NCI-H1105 (cell line): ENCODE results near the gene DOCK2.
A peak's percentile ranks its signal among the peaks of the same experiment; 100 is the strongest.

Experiments used
- DNase-seq: peaks from one replicate; lab custom pipeline; 2025; lab: John Stamatoyannopoulos, UW

The DOCK2 gene

DNA sequence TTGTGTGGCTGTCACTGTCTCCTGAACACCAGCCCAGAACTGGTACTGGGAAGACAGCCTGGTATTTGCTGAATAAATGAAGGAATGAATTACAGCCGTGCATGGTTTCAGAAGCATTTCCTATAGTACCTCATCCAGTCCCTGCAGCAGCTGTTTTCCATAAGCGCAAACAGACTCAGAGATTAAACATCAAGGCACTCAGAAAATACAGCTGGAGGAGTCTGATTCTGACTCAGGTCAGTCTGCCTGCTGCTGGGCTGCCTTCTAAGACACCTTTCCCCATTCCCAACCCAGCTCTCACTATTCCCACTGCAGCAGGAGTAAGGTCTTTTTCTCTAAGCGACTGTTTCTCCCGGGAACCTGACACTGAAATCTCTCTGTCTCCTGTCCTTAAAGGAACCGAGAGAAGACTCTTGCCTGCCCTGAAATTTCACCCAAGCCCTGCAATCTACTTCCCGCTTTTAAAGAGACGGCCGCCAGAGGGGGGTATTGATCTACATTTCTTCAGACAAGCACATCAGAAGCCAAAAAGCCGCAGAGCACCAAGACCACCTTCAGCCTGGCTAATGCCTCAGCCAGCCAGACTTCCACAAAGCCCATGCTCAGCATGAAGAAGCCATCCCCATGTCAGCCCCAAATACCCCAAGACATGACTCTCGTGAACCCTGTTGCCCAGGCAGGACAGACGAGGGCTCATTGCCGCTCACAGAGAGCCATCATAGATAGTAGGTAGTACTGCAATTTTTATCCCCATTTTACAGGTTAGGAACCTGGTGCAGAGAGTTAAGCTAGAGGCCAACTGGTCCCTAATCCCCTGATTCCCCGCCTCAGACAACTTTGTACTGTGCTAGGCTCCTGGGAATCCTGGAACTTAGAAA lies 463.2 kb downstream of the DOCK2 start:
- DNase-seq = peak; percentile 28

DNA sequence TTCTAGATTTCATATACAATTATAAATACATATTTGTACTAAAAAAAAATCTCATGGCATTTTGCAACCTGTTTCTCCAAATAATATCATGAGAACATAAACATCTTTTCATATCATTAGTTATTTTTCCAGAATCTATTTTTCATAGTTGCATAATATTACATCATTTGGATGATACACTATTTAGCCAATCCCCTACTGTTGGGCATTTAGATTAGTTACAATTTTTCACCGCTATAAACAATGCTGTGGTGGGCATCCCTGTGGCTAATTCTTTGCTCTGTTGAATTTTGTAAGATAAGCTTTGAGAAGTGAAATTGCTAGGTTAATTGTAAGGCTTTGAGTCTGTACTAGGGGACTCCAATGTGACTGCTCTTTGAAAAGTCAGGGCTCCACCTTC lies 466.4 kb downstream of the DOCK2 start:
- no peak for DNase-seq

DNA sequence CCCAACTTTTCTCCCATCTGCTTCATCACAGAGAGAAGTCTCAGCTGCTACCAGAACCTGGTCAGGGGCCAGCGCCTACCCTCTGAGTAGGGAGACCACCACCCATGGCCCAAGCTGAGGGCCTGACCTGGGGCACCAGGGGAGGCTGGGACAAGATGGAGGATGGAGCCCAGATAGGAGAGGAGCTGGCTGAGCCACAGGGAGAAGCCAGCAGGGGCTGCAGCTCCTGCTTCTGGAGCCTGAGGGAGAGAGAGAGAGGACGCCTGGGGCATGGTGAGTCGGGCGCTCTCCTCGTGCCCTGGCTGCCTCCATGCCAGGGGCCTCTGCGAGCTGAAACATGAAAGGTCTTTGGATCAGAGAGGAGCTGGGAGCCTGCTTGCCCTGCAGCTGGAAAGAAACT lies 467.2 kb downstream of the DOCK2 start:
- DNase-seq = no peak

DNA sequence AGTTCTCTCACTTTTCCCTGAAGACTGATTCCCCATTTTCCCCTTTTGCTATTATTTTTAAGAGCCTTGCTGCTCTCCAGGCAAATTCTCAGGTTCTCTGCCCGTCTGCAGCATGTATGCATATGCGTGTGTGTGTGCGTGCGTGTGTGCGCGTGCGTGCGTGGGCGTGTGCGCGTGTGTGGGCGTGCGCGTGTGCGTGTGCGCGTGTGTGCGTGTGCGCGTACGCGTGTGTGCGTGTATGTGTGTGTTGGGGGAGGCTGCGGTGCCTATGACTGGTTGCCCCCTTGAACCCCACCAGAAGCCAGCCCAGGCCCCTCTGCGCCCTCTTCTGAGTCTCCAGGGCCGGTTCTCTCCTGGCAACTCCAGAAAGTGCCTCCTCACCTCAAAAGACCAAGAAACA lies 467.6 kb downstream of the DOCK2 start:
- DNase-seq = no peak

DNA sequence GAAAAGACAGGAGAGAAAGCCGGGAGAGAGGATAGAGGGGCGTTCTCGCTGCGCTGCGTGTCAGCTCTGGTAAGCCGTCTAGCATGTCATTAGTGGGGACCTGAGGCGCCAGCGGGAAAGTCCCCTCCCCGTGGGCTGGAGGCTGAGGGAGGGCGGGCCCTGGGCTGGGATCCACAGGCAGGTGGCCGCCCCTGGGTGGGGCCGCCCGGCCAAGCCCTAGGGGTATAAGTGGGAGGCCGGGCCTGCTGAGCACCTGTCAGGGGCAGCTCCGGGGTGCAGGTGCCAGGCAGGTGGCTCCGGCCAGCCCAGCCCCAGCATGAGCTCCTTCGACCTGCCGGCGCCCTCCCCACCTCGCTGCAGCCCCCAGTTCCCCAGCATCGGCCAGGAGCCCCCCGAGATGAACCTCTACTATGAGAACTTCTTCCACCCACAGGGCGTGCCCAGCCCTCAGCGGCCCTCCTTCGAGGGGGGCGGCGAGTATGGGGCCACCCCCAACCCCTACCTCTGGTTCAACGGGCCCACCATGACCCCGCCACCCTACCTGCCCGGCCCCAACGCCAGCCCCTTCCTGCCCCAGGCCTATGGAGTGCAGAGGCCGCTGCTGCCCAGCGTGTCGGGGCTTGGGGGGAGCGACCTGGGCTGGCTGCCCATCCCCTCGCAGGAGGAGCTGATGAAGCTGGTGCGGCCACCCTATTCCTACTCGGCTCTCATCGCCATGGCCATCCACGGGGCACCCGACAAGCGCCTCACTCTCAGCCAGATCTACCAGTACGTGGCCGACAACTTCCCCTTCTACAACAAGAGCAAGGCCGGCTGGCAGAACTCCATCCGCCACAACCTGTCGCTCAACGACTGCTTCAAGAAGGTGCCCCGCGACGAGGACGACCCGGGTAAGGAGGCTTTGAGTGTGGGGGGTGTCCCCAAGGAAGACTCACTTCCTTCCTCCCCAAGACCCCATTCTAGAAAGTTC lies 468.9 kb downstream of the DOCK2 start, which contains the start of gene FOXI1:
FOXI1 (plus strand) TSS at position 256 of the 970 bp plus-strand sequence; CDS start at position 317, 61 bp downstream.
- no peak for DNase-seq

DNA sequence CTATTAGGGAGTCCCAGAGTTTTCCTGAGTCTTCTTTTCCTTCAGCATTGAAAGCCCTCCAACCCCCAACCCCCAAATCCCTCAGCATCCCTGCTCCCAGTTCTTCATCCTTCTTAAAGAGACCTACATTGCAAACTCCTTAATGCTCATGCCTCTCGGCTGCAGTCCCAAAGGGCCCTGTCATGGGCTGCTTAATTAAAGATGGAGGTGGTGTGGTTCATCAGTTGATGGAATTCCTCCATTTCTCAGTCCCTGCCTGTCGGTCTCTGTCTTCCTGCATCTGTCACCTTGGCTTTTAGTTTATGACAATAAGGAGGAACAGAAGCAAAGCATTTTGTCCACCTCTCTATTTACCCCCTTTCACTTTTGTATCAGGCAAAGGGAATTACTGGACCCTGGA lies 470.6 kb downstream of the DOCK2 start:
- DNase-seq = no peak

DNA sequence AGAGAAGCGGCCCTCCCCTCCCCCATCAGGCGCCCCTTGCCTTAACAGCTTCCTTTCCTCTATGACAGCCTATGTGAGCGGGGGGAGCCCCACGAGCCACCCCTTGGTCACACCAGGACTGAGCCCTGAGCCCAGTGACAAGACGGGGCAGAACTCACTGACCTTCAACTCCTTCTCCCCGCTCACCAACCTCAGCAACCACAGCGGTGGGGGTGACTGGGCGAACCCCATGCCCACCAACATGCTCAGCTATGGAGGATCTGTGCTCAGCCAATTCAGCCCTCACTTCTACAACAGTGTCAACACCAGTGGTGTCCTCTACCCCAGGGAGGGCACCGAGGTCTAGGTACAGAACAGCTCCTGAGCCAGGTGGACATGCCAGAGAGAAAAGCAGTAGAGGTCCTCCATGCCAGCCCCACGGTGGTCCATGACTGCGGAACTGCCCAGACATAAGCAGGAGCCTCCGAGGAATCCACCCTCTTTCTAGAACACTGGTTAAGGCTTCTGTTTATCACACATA lies 471.3 kb downstream of the DOCK2 start:
- no peak for DNase-seq

DNA sequence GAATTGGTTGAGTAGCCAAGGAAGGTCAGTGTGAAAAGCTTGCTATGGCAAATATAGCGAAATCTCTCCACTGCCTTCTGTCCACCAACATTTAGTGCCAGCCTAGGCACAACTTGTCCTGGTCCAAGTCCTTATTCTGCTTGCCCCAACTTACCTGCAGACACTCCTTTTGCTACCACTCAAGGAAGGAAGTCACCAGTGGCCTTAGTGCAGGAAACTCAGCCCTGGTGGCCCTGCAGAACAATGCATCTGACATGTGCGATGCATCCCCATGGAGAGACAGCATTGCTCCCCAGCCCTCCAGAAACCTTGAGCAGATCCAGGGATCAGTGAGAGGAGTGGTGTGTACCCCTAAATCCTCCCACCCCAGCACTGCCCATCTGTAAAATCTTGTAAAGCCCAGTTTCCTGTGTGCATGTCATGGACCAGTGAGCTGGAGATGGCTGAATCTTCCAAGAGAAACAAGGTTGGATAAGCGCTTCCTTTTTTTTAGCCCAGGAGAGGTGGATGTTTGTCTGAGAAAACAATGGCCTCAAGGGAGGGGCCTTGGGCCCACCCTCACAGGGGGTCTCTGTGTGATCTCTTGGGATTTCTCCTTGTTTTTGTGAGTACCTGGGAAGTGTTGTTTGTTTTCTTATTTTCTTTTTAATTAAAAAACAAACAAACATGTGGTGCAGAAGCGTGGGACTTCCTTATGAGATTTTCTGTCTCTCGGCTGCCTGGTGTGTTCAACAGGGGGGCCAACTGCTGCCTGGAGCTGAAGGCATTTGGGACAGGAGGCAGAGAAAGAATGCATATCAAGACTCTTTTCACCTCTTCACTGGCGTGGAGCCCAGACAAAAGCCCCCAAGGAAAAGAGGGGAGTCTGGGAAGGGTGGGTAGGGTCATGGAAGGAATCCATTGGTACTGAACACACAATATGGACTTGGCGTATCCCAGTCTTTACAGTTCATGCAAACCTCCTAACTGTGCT lies 472.3 kb downstream of the DOCK2 start:
- DNase-seq = no peak

DNA sequence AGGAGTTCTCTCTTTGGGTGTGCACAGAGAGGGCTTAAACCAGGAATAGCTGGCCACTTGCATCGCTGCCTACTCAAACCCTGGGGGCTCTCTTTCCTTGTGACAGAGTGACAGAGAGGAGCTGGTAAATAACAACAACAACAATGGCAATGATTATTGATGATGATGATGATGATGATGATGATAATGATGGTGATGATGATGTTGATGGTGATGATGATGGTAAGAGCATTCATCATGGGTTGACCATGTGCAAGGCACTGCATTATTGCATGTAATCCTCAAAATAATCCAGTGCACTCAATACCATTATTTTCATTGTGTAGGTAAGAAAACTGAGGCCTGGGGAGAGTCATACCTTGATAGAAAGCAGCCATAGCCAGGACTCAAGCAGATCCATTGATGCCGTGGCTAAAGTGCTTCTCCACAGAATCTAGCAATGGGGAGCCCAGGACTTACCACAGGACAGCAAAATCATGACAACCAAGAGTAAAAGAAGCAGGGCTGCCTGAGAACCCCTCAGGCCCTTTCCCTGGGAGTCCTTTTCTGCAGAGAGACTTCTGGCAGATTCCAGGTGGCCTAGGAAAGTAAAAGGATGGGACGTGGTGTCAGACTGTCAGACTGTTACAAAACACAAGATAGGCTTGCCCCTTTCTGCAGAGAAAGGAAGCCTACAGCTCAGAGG lies 473.5 kb downstream of the DOCK2 start:
- DNase-seq = no peak

DNA sequence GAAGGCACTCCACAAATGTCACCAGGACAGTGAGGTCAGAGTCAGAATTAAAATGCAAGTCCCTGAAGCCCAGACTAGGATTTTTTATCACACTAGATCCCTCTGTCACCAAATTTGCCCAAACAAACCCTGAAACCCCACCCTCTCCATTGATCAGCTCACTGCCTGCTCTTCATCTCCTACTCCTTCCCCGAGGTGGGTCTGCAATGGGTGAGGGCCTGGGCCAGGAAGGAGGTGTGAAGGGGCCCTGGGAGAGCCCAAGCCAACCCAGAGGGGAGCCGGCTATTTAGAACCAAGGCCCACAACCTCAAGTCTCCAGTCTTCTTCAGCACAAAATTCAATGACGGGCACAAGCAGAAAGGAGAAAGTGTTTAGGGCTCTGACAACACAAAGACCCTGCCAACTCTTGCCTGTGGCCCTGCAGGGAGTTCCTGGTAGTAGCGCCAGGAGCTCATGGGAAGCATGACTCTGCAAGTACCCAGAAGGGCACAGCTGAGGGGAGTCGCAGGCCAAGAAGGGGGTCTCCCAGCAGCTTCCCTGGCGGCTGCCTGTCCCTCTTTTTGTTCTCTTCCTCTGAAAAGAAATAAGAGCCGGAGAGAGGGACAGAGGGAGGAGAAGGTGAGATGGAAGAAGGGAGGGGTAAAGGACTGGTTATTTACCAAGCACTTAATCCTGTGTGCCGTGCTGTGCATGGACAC lies 474.2 kb downstream of the DOCK2 start:
- no peak for DNase-seq

DNA sequence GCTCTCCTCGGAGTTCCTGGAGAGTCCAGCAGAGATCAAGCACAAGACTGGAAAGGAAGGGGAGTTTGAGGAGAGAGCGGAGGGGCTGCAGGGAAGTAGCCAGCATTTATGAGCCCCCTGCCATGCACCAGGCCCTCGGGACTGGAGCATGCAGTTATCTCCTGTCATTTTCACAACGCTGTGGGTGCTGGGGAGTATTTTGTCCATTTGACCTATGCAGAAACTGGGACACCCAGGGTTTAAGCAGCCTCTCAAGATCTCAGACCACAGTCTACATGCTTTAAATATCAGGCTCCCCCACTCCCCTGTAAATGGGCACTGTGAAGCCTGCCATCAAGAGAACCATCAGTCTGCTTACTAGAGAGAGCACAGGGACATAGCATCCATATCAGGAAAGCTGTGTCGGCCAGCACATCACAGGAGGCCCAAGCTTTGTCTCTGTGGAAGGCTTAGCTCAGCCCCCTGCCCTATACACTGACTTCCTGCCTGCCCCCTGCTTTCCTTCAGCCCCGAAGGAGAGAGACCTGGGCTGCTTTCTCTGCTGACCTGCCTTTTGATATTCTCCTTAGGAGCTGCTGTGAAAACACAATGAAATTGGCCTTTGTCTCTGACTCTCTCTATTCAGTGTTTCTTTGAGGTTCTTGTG lies 475.9 kb downstream of the DOCK2 start:
- DNase-seq = no peak

DNA sequence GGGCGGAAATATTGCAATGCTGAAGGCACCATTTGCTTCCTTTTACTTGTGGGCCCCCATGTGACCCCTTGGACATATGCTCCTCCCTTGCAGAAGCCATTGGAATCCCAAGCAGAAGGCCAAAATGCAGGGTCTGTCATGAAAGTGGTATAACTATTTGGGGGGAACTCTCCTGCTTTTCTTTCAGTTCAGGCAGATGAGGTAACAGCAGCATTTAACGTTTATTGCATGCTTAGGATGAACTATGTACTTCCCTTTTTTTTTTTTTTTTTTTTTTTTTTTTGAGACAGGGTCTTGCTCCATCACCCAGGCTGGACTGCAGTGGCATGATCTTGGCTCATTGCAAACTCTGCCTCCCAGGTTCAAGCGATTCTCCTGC lies 476.4 kb downstream of the DOCK2 start:
- DNase-seq = no peak

DNA sequence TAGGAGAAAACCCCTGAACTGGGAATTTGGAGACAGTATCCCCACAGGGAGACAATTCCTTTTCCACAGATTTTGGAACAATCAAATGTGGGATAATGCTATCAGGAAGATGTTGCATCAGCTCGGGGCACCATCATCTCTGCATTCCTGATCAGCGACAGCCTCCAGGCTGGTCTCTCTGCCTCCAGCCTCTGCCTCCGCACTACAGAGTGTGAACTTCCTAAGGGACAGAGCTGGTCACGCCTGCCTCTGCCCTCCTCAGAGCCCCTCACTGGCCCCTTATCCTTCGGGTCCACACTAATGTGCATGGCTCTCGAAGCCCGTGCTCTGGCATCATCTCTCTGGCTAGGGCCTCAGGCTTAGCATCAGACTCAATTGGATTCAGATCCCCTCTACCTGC lies 477.2 kb downstream of the DOCK2 start:
- DNase-seq = no peak

DNA sequence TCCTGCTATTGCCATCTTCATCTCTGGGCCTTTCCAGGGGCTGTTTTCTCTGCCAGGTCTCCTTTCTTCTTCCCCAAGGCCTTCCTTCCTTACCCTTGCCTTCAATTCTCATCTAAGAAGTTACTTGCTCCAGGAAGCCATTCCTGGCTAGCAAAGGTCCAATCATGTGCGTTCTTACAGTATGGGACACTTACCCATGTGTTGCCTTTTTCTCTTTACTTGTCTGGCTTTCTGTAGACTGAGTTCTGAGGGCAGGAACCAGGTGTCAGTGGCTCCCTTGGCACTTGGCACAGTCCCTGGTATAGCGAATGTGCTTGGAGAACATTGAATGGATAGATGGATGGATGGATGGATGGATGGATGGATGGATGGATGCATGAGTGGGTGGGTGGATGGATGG lies 478.9 kb downstream of the DOCK2 start:
- no peak for DNase-seq

DNA sequence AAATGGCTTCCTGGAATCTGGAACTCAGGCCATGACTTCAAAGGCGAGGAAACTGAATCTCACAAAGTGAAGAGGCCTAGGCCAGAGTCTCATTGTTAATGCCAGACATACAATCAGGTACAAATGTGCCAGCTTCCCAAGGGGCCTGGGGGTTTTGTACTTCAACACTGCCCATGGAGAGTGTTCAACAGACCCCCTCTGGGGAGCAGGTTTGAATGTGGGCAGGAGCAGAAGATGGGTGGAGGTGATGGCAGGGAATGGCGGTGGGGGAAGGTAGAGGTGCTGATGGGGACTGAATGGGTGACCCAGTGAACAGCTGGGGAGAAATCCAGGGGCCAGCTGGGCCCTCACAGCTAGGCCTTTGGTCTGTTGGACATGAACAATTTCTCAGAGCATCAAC lies 480.7 kb downstream of the DOCK2 start:
- DNase-seq = no peak

DNA sequence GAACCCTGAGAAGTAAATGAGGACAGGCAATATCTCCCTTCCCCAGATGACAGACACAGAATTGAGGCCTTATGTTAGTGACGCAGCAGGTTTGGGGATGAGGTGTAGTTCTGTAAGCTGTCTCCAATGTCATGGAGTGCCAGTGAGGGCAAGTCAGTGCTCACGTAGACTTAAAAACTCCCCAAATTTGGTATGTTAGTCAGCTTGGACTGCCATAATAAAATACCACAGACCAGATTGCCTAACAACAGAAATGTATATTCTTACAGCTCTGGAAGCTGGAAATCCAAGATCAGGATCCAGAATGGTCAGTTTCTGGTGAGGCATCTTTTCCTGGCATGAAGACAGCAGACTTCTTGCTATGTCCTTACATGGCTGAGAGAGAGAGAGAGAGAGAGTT lies 483.5 kb downstream of the DOCK2 start:
- DNase-seq = no peak

DNA sequence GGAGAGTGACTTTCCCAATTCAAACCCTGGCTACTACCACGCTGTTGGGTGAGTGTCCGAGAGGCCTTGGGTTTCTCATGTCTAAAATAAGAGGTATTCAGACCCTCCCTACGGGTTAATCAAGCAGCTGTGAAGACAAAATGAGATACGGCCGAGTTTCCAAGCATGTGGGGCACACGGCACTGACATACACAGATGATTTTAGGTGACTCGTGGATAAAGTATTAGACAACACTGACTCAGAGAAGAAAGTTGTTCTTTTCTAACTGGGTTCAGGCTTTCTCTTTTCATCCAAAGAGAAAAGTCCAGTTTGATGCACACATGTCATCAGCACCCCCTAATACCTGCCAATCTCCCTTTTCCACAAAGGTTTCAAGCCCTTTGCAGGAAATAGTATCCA lies 484.2 kb downstream of the DOCK2 start:
- DNase-seq = no peak

DNA sequence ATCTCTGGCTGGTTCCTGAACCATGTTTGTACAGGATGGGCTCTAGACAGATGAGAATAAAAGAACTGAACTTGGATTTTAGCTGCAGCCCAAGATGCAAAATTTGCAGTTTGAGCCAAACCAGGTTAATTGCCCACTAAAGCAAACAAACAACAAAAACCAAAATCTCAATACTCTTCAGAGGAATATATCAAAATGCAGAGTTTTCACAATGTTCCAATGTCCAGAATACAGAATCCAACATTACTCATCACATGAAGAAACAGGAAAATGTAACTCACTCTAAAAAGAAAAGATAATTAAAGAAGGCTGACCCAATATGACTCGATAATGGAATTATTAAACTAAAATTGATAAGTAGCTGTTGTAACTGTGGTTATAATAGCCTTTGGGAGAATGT lies 489.0 kb downstream of the DOCK2 start:
- DNase-seq = no peak

DNA sequence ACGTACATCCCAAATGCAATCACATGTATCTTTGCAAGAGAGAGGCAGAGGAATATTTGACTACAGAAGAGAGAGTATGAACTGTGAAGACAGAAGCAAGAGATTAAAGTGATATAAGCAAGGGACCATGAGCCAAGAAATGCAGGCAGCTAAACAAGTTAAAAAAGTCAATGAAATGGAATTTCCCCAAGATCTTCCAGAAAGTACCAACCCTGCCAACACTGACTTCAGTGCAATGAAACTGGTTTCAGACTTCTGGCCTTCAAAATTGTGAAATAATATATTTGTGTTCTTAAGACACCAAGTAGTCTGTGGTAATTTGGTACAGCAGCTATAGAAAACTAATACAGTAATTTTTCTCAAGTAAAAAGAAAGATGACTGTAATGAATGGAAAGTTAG lies 489.6 kb downstream of the DOCK2 start:
- no peak for DNase-seq

DNA sequence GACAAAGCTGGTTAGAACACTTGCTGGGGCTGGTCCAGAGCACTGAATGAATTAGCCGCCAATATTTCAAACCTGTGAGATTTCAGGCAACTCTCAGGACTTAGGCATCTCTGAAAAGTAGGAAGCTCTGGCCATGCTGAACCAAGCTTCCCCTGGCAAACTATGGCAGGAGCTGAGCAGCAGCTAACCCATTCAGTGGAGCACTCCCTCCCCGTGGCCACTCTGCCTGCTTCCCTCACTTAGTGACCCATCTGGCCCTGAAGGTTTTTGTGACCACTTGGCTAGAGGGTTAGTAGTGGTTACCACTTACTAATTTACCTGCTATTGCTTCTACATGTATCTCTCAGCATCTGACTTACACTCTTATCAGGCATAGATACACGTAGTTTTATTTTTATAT lies 494.2 kb downstream of the DOCK2 start:
- DNase-seq = no peak
